ENCODE data around the gene CMTM8.

The CMTM8 gene

DNA sequence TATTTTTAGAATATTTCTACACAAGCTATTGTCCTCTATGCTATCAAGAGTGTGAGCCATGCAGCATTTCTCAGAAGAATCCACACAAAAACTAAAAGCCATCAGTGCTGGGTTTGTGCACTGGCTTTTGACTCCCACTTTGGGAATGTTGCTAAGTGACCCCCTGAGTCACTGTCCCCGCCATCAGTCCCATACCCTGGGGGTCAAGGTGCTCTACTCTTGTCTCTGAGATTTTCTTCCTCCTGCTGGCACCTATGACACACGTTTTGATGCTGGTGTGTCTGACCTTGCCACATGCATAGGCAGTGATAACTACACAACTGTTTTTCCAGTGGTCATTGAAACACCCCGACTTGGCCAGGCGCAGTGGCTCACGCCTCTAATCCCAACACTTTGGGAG, 173.0 kb downstream of the CMTM8 start:
- no peak for DNase-seq (ENCODE audit: low read depth)

DNA sequence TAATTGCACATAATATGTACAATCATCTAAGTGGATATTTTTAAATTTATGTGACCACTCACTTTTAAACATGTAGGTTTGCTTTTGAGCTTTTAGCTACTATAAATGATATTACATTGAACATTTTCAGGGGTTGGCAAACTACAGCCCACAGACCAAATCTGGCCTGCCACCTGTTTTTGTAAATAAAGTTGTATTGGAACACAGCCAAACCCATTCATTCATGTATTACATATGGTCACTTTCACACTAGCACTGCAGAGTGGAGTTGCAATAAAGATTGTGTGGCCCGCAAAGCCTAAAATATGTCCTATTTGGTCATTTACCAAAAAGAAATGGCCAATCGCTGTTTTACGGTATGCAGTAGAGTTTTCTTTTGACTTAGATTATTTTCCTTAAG, 174.4 kb downstream of the CMTM8 start:
- DNase-seq (ENCODE audit: low read depth) = no peak

DNA sequence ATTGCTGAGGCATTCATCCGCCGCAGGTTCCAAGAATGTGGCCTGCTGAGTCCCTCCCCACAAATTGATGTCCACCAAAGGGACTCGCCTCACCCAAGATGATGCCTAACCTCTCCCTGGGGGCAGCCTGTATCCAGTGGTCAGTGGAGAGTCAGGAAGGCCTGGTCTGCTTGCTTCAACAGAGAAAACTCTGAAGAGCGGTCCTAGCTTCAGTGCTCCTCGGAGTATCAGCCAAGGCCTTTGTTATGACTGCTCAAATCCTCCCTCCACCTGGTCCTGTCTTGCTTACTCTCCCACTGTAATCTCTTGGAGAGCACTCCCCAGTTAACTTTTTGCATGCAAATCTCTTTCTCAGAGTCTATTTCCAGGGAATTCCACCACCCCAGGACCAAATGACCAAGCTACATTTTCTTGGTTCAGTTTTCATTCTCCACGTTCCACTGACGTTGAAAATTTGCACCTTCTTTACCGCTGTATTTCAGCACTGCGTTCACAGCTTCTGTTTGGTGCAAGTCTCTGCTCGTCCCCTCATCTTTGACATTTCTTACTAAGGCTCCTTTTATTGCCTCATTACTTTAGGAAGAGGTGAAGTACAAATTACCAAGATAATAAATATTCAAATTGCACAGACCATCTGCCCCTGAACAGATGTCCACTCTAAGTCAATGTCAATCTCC, 175.5 kb downstream of the CMTM8 start:
- no peak for DNase-seq (ENCODE audit: low read depth)

DNA sequence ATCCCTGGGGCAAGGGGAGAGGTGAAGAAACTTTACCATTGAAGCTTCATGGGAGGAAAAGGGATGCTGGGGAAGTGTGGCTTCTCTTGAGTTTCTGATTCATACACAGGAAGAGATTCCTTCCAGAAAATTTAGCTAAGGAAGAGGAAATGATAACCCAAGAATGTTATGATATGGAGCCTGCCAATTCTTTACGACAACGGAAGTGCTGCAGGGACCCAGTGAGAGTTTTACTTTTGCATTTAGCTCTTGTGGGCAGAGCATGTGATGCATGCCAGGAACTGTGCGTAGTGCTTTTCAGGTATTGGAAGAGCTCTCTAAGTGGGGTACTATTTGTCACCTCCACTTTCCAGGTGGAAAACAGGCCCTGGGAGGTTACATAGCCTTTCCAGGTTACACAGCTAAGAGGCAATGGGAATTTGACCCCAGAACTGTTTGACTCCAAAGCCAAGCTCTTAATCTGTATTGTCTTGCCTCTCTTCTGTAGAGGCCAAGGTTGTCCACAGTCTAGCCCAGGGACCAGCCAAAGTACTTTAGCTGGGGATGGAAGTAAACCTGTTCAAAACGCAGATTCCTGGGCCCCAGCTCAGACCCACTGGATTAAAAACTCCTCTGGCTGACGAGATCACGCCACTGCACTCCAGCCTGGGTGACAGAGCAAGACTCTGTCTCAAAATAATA, 176.2 kb downstream of the CMTM8 start:
- DNase-seq (ENCODE audit: low read depth) = no peak

DNA sequence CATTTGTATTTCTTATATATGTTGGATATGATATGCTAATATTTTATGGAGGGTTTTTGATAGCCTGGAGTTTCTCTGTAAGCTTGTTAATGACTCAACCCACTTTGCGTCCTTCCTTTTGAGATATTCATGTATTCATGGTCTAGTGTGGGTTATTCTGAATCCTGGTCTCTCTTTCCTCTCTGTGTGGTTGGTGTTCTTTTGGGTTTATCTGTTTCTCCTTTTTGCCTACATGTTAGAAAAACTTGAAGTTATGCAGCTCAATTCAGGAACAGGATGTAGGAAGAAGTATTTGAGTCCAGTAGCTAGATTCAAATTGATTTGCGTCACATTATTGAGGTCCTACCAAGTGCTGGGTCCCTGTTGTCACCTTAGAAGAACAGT, 181.3 kb downstream of the CMTM8 start:
- DNase-seq (ENCODE audit: low read depth) = no peak

All from stromal cell of bone marrow (primary cell).